PC-9 (cell line): ENCODE results near the gene CXCL12. TPM values are rescaled to one million over a fixed set of nuclear protein-coding genes. Genes with fewer than 3 reads are reported as not detected.
A peak's percentile ranks its signal among the peaks of the same experiment; 100 is the strongest.

Experiments used
- BruUV-seq: library from RNA; stranded (reverse); fragments of 400-500 nt; replicated peaks from 2 replicates; lab custom pipeline; 2021; lab: Mats Ljungman, UMichigan
- CTCF ChIA-PET: fragments of 300-600 bp; sonication (Branson Sonifier 250); formaldehyde crosslinking; loops from one replicate; lab custom pipeline; 2022; ENCODE audit warnings: antibody characterized with exemption; lab: Charles Lee
- POLR2A ChIA-PET: fragments of 300-600 bp; sonication (Branson Sonifier 250); formaldehyde crosslinking; loops from one replicate; lab custom pipeline; 2022; ENCODE audit warnings: antibody characterized with exemption; ENCODE audit not compliant: unreplicated experiment; lab: Charles Lee
- DNase-seq, 2 experiments: peaks; one replicate each; pipeline versions ENCODE4 v3.0.0 to v3.0.0-alpha.2; 2015 to 2022; ENCODE audit warnings: mixed read lengths in 1 of 2
- H2AFZ ChIP-seq: fragments of 200-600 bp; sonication (generic); 2 replicates; pipeline ENCODE4 v1.8.1; 2017; ENCODE audit warnings: antibody characterized with exemption
- H3F3A ChIP-seq: fragments of 200-600 bp; sonication (generic); 2 replicates; pipeline ENCODE4 v1.8.1; 2017; ENCODE audit warnings: antibody characterized with exemption, mild to moderate bottlenecking, low read depth; ENCODE audit not compliant: insufficient read depth
- H3K27ac ChIP-seq: fragments of 200-600 bp; sonication (generic); 2 replicates; pipeline ENCODE4 v1.6.1; 2016; ENCODE audit warnings: mixed run types
- H3K27me3 ChIP-seq: fragments of 200-600 bp; sonication (generic); 2 replicates; pipeline ENCODE4 v1.6.1; 2016; ENCODE audit warnings: low read depth, mixed run types; ENCODE audit not compliant: insufficient read depth
- H3K36me3 ChIP-seq: fragments of 200-600 bp; sonication (generic); 2 replicates; pipeline ENCODE4 v1.6.1; 2016; ENCODE audit warnings: low read depth, mixed run types
- H3K4me1 ChIP-seq: fragments of 200-600 bp; sonication (generic); replicated peaks from 2 replicates; pipeline ENCODE4 v1.6.1; 2016; ENCODE audit warnings: mixed run types; ENCODE audit not compliant: insufficient read depth
- H3K4me2 ChIP-seq: fragments of 200-600 bp; sonication (generic); 2 replicates; pipeline ENCODE4 v1.6.1; 2017; ENCODE audit warnings: mixed run types
- H3K4me3 ChIP-seq: fragments of 200-600 bp; sonication (generic); 2 replicates; pipeline ENCODE4 v1.6.1; 2016; ENCODE audit warnings: mixed run types
- H3K79me2 ChIP-seq: fragments of 200-600 bp; sonication (generic); 2 replicates; pipeline ENCODE4 v1.6.1; 2017; ENCODE audit warnings: low read depth, mixed run types
- H3K9me2 ChIP-seq: fragments of 200-600 bp; sonication (generic); 2 replicates; pipeline ENCODE4 v1.8.1; 2017; ENCODE audit warnings: mild to moderate bottlenecking; ENCODE audit not compliant: insufficient read depth
- H3K9me3 ChIP-seq: fragments of 200-600 bp; sonication (generic); 2 replicates; pipeline ENCODE4 v1.8.1; 2016; ENCODE audit warnings: low read depth; ENCODE audit not compliant: insufficient read depth
- H4K20me1 ChIP-seq: fragments of 200-600 bp; sonication (generic); 2 replicates; pipeline ENCODE4 v1.8.1; 2017; ENCODE audit not compliant: insufficient read depth
- EZH2 ChIP-seq: fragments of 200-600 bp; sonication (generic); IDR thresholded peaks from 2 replicates; pipeline ENCODE4 v1.8.0; 2017; ENCODE audit warnings: antibody characterized with exemption, low read depth
- intact Hi-C: fragments of 100-400 bp; cut with micrococcal nuclease; formaldehyde crosslinking; loops from one replicate; pipeline ENCODE4 v1.10.0; 2022; ENCODE audit not compliant: unreplicated experiment
- total RNA-seq: library from RNA; stranded (reverse); gene quantifications from 2 replicates; pipeline ENCODE4 v1.2.3, GENCODE V29; 2021
- TF ChIP-seq, protein P1 (sequence below): fragments of 200-600 bp; sonication (generic); conservative IDR thresholded peaks from 2 replicates; pipeline ENCODE4 v1.6.1; 2017; ENCODE audit warnings: mixed run types, antibody characterized with exemption, mild to moderate bottlenecking, moderate library complexity

The CXCL12 gene
- total RNA-seq, 1 experiment from 2014 or later: not detected

DNA sequence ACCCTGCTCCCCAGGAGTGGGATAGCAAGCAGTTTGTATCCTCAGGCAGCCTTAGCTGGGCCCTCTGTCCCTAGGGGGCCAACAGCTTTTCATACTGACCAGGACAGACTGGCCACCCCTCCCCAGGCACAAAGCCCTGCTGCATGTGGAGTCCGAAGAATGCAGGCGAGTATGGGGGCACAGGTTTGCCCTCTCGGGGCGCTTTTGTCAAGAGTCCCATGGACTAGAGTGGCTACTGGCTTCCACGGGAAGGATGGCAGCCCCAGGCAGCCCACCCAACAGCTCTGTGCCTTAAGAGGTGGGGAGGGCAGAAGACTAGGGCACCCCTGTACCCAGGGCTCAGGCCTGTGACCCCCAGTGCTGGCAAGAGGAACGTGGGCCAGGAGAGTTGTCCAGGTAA lies 10.7 kb downstream of the CXCL12 start:
- Histone ChIP-seq H3K4me1 (no peaks in the 10 kb centered on the region), H3K79me2 (no peaks in the 10 kb centered on the region), H3K27me3 (peaks cover 90% of the 10 kb centered on the region), H3K9me3 (no peaks in the 10 kb centered on the region), H3K4me2 (no peak overlapping the region), H3K4me3 (no peak overlapping the region), H2AFZ (no peak overlapping the region), H3K36me3 (no peaks in the 10 kb centered on the region), H3K9me2 (no peaks in the 10 kb centered on the region), H3F3A (no peaks in the 10 kb centered on the region), H4K20me1 (peaks cover 6% of the 10 kb centered on the region; the same call in 1 of the 2 replicates), H3K27ac (no peak overlapping the region)
- POLR2A ChIA-PET: no interaction called here
- TF ChIP-seq EZH2: no peak
- TF ChIP-seq, protein P1, sequence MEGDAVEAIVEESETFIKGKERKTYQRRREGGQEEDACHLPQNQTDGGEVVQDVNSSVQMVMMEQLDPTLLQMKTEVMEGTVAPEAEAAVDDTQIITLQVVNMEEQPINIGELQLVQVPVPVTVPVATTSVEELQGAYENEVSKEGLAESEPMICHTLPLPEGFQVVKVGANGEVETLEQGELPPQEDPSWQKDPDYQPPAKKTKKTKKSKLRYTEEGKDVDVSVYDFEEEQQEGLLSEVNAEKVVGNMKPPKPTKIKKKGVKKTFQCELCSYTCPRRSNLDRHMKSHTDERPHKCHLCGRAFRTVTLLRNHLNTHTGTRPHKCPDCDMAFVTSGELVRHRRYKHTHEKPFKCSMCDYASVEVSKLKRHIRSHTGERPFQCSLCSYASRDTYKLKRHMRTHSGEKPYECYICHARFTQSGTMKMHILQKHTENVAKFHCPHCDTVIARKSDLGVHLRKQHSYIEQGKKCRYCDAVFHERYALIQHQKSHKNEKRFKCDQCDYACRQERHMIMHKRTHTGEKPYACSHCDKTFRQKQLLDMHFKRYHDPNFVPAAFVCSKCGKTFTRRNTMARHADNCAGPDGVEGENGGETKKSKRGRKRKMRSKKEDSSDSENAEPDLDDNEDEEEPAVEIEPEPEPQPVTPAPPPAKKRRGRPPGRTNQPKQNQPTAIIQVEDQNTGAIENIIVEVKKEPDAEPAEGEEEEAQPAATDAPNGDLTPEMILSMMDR: no peak
- intact Hi-C loops: no loop called here
- CTCF ChIA-PET: no interaction called here
- no TSS peak for BruUV-seq
- peak in 1 of 2 experiments; percentile 18 for DNase-seq

- peaks cover 90% of the 10 kb centered on the region for H3K27me3 ChIP-seq
- DNase-seq: no peak
- H3K9me3 ChIP-seq: no peaks in the 10 kb centered on the region
- no peaks in the 10 kb centered on the region for H3K36me3 ChIP-seq
- H3K4me2 ChIP-seq: no peak overlapping the region
- H3K79me2 ChIP-seq: no peaks in the 10 kb centered on the region
- ChIA-PET POLR2A (no interaction called here), CTCF (no interaction called here)
- no peaks in the 10 kb centered on the region for H3K4me1 ChIP-seq
- intact Hi-C loops: no loop called here
- no peak overlapping the region for H2AFZ ChIP-seq
- BruUV-seq: no TSS peak
- H4K20me1 ChIP-seq: peaks cover 6% of the 10 kb centered on the region; the same call in 1 of the 2 replicates
- no peak overlapping the region for H3K4me3 ChIP-seq
- H3F3A ChIP-seq: no peaks in the 10 kb centered on the region
- TF ChIP-seq, protein P1: no peak
- no peak for TF ChIP-seq EZH2
- no peak overlapping the region for H3K27ac ChIP-seq
- H3K9me2 ChIP-seq: no peaks in the 10 kb centered on the region
Observed at GRCh38 chr10:44373341-44373995, 11.4 kb downstream of the CXCL12 start.

GRCh38 chr10:44372181-44372580 lies 12.7 kb downstream of the CXCL12 start:
- H3K27ac ChIP-seq: no peak overlapping the region
- TF ChIP-seq, protein P1: no peak
- TF ChIP-seq EZH2: no peak
- no peak overlapping the region for H3K4me2 ChIP-seq
- no peaks in the 10 kb centered on the region for H3K79me2 ChIP-seq
- DNase-seq: no peak
- H3K4me3 ChIP-seq: no peak overlapping the region
- H3K9me2 ChIP-seq: no peaks in the 10 kb centered on the region
- CTCF ChIA-PET: no interaction called here
- H4K20me1 ChIP-seq: peaks cover 6% of the 10 kb centered on the region; the same call in 1 of the 2 replicates
- peaks cover 90% of the 10 kb centered on the region for H3K27me3 ChIP-seq
- no peaks in the 10 kb centered on the region for H3K9me3 ChIP-seq
- intact Hi-C loops: no loop called here
- no TSS peak for BruUV-seq
- no peaks in the 10 kb centered on the region for H3F3A ChIP-seq
- no peaks in the 10 kb centered on the region for H3K4me1 ChIP-seq
- POLR2A ChIA-PET: no interaction called here
- no peaks in the 10 kb centered on the region for H3K36me3 ChIP-seq
- no peak overlapping the region for H2AFZ ChIP-seq
